ENCODE measurements around the gene SMARCA4.

The SMARCA4 gene

GRCh38 chr19:11106477-11106876, 145.6 kb downstream of the SMARCA4 start:
- DNase-seq, result no peak

GRCh38 chr19:11108746-11109145, 147.9 kb downstream of the SMARCA4 start:
- no peak for DNase-seq

GRCh38 chr19:11111117-11111770, 150.4 kb downstream of the SMARCA4 start:
- no peak for DNase-seq

- no peak for DNase-seq
Measured at GRCh38 chr19:11111771-11112144, 150.9 kb downstream of the SMARCA4 start.
